ENCODE results near the gene PIP4K2C.
"Not testable (repeated sequence)": the region's sequence is repeated elsewhere in the genome, so short reads cannot be mapped to it uniquely, and the experiment has no call there.

Gene PIP4K2C

GRCh38 chr12:57641699-57642442 lies 50.9 kb downstream of the PIP4K2C start:
- DNase-seq: no peak

DNA sequence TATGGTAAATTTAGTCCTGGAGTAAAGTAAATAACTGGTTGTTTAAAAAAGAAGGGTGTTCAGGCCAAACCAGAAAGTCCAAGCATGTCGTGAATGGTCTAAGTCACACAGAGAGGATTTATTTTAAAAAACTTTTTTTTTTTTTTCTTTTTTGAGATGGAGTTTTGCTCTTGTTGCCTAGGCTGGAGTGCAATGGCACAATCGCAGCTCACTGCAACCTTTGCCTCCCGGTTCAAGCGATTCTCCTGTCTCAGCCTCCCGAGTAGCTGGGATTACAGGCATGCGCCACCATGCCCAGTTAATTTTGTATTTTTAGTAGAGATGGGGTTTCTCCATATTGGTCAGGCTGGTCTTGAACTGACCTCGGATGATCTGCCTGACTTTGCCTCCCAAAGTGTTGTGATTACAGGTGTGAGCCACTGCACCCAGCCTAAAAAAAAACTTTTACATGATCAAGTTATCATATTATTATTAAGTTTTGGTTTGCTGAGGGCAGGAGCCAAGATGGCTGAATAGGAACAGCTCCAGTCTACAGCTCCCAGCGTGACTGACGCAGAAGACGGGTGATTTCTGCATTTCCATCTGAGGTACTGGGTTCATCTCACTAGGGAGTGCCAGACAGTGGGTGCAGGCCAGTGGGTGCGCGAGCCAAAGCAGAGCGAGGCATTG lies 55.1 kb downstream of the PIP4K2C start:
- not testable (repeated sequence) for DNase-seq

DNA sequence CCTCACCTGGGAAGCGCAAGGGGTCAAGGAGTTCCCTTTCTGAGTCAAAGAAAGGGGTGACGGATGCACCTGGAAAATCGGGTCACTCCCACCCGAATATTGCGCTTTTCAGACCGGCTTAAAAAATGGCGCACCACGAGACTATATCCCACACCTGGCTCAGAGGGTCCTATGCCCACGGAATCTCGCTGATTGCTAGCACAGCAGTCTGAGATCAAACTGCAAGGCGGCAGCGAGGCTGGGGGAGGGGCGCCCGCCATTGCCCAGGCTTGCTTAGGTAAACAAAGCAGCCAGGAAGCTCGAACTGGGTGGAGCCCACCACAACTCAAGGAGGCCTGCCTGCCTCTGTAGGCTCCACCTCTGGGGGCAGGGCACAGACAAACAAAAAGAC lies 55.7 kb downstream of the PIP4K2C start:
- not testable (repeated sequence) for DNase-seq
